PC-9 (cell line): Measurements from ENCODE around the gene C3orf20.

Source experiments
- CTCF ChIP-seq: fragments of 200-600 bp; sonication (generic); conservative IDR thresholded peaks from 2 replicates; pipeline ENCODE4 v1.6.1; 2017; ENCODE audit warnings: mixed run types, antibody characterized with exemption, mild to moderate bottlenecking, moderate library complexity
- EZH2 ChIP-seq: fragments of 200-600 bp; sonication (generic); IDR thresholded peaks from 2 replicates; pipeline ENCODE4 v1.8.0; 2017; ENCODE audit warnings: antibody characterized with exemption, low read depth

DNA sequence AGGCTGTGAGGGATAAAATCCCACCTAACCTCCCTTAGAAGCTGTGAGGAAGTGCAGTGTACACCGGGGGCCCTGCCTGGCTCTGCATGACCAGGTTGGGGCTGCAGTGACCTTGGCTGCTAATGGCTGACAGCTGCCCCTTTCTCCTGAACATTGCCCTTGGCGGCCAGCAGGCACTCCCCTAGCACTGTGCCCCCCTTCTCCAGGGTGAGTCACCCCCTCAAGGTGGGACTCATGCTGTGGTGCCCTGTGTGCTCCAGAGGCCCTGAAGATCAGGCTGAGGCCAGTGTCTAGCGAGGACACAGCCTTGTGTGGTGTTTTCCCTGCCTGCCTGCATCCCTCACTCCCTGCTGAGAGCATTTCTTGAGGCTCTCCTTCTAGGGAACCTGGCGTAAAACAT is 122.8 kb downstream of the C3orf20 start:
- TF ChIP-seq CTCF (no peak), EZH2 (no peak)
